ENCODE data around the gene RANBP17. TPM values are rescaled to one million over a fixed set of nuclear protein-coding genes. Genes with fewer than 3 reads are reported as not detected.

RANBP17 gene
- total RNA-seq, 1 donor from 2014 or later = 6.8 TPM

GRCh38 chr5:171323007-171323406 is 461.2 kb downstream of the RANBP17 start:
- no peak for TF ChIP-seq CTCF (IDR thresholded peaks at IDR 0.05; ENCODE audit: insufficient read depth, low read length, severe bottlenecking)
- Histone ChIP-seq H3K36me3 (ENCODE audit: control insufficient read depth, insufficient read depth, low read length) (no peaks in the 10 kb centered on the region), H3K27me3 (ENCODE audit: control insufficient read depth, insufficient read depth, low read length) (peaks cover 19% of the 10 kb centered on the region), H3K4me3 (ENCODE audit: low read depth, low read length) (no peak overlapping the region)
- DNase-seq (ENCODE audit: low read depth) = no peak
- FAIRE-seq = no peak

DNA sequence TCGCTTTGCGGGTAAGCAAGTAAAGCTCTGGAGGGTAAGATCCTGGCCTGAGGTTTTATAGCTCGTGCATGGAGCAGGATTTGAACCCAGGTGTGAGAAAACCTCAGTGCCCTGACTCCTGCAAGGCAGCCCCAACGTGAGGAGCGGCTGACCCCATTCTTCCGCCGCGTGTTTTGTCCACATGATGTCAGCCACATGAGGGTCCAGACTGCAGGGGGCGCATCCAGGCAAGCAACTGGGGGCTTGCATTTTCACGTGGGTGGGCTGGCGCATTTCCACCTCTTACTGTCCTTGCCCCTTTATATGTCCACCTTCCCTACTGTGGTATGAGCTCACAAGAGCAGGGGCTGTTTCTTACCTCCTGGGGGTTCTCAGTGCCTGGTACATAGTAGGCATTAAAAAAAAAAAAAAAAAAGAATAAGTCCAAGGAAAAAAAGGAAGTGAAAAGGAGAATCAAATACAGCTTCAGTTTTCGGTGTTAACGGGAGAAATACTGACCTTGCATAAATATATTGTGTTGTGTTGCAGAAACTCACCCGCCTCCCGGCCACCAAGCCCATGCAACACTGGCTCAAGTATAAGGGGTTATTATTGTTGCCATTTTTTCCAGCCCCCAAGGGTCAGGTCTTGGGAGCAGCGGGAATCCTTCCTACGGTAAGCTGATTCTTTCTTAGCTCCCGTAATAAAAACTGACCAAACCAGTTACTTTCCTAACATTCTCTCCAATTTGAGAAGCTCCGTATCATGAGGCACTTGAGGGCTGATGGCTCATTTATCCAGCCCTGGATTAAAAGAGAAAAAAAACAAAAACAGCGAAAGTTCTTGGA is 462.2 kb downstream of the RANBP17 start:
- H3K4me3 ChIP-seq (ENCODE audit: low read depth, low read length) = no peak overlapping the region
- FAIRE-seq (no peak), DNase-seq (ENCODE audit: low read depth) (no peak)
- no peak for TF ChIP-seq CTCF (IDR thresholded peaks at IDR 0.05; ENCODE audit: insufficient read depth, low read length, severe bottlenecking)
- no peaks in the 10 kb centered on the region for H3K36me3 ChIP-seq (ENCODE audit: control insufficient read depth, insufficient read depth, low read length)
- H3K27me3 ChIP-seq (ENCODE audit: control insufficient read depth, insufficient read depth, low read length) = peaks cover 14% of the 10 kb centered on the region

DNA sequence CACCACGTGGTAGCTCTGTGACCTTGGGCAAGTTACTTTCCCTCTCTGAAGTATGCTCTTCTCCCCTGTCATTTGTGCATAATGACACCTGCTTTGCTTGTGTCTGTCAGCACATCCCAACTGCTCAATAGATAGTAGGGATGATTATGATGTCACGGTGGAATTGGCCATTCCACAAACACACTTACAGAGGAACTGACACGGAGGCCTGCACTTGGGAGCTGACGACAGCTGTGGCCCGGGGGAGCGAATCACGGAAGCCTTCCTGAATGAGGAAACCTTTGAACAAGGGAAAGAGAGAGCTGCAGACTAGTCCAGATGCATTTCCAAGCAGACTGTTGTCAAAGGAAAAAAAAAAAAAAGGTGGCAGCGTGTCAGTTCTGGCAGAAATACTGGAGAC is 468.2 kb downstream of the RANBP17 start:
- FAIRE-seq (no peak), DNase-seq (ENCODE audit: low read depth) (no peak)
- Histone ChIP-seq H3K27me3 (ENCODE audit: control insufficient read depth, insufficient read depth, low read length) (peaks cover 4% of the 10 kb centered on the region), H3K36me3 (ENCODE audit: control insufficient read depth, insufficient read depth, low read length) (no peaks in the 10 kb centered on the region), H3K4me3 (ENCODE audit: low read depth, low read length) (no peak overlapping the region)
- no peak for TF ChIP-seq CTCF (IDR thresholded peaks at IDR 0.05; ENCODE audit: insufficient read depth, low read length, severe bottlenecking)

DNA sequence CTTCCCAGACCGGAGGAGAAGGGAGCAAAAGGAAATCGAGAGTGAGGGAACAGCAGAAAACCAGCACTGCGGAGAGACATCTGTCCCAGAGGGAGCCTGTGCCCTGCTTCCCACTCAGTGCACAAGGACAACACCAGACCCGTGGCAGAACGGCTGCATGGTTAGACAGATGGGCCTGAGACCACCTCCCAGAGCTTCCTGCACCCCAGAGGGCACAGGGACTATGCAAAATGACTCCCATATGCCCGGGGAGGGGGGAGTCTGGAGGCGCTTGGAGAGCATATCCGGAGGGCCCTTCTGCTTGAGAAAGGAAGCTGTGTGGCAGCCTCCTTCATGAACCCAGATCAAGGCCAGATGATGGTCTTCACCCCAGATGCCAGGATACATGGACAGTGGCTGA is 473.8 kb downstream of the RANBP17 start:
- FAIRE-seq (no peak), DNase-seq (ENCODE audit: low read depth) (no peak)
- Histone ChIP-seq H3K4me3 (ENCODE audit: low read depth, low read length) (no peak overlapping the region), H3K36me3 (ENCODE audit: control insufficient read depth, insufficient read depth, low read length) (no peaks in the 10 kb centered on the region), H3K27me3 (ENCODE audit: control insufficient read depth, insufficient read depth, low read length) (peaks cover 6% of the 10 kb centered on the region)
- TF ChIP-seq CTCF (IDR thresholded peaks at IDR 0.05; ENCODE audit: insufficient read depth, low read length, severe bottlenecking) = no peak

DNA sequence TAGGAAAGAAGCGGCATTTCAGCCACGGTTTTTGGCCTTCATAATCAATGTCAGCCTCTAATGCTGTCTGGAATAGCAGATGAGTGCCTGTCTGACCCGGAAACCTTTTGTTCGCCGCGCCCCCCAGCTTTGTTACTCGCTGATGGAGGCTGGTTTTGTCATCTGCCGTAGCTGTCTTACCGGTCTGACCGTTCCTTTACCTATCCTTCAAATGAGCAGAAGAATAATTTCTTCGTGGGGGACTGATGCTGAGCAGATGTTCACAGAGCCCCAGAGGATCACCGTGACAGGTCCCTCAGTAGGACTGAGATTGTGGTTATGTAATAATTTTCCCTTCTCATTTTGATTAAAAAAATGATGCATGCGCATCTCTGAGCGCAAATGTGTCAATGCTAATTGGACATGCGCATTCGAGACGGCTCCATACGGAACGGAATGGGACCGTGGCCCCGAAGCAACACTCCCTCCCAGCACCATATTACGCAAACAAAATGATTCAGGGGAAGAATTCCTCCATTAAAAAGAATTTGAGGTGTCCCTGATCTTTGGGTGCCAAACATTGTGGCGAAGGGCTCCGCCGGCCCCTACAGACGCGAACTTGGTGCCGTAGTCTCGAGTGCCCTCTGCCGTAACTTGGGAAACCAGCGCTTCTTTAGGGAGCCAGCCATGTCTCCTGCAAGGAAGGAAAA is 474.8 kb downstream of the RANBP17 start:
- peaks cover 8% of the 10 kb centered on the region for H3K27me3 ChIP-seq (ENCODE audit: control insufficient read depth, insufficient read depth, low read length)
- no peak for FAIRE-seq
- peak overlapping the region; percentile 37 for H3K4me3 ChIP-seq (ENCODE audit: low read depth, low read length)
- H3K36me3 ChIP-seq (ENCODE audit: control insufficient read depth, insufficient read depth, low read length) = no peaks in the 10 kb centered on the region
- DNase-seq (ENCODE audit: low read depth) = peak; percentile 52
- TF ChIP-seq CTCF (IDR thresholded peaks at IDR 0.05; ENCODE audit: insufficient read depth, low read length, severe bottlenecking) = peak; percentile 79
